IPS-20b (cell line): ENCODE measurements around the gene BMPR1B.

ENCODE experiments used
- H3K27ac ChIP-seq: one replicate; pipeline ENCODE4 v1.5.1; 2013; ENCODE audit warnings: low read length
- H3K27me3 ChIP-seq: 2 replicates; pipeline ENCODE4 v1.6.1; 2013; ENCODE audit warnings: mild to moderate bottlenecking, low read length, inconsistent platforms; ENCODE audit not compliant: insufficient read depth
- H3K36me3 ChIP-seq: 2 replicates; pipeline ENCODE4 v1.6.1; 2013; ENCODE audit warnings: low read depth, mild to moderate bottlenecking, inconsistent platforms, low read length, moderate library complexity; ENCODE audit not compliant: insufficient read depth
- H3K4me1 ChIP-seq: 2 replicates; pipeline ENCODE4 v1.6.1; 2013; ENCODE audit warnings: mild to moderate bottlenecking, control low read depth, inconsistent platforms, low read length, moderate library complexity; ENCODE audit not compliant: insufficient read depth
- H3K4me3 ChIP-seq: 2 replicates; pipeline ENCODE4 v1.5.1; 2013; ENCODE audit warnings: mild to moderate bottlenecking, low read length, inconsistent platforms
- H3K9ac ChIP-seq: 2 replicates; pipeline ENCODE4 v1.6.1; 2013; ENCODE audit warnings: low read depth, mild to moderate bottlenecking, inconsistent platforms, low read length, moderate library complexity
- H3K9me3 ChIP-seq: 2 replicates; pipeline ENCODE4 v1.6.1; 2013; ENCODE audit warnings: mild to moderate bottlenecking, low read depth, low read length, inconsistent platforms; ENCODE audit not compliant: insufficient read depth

The BMPR1B gene

DNA sequence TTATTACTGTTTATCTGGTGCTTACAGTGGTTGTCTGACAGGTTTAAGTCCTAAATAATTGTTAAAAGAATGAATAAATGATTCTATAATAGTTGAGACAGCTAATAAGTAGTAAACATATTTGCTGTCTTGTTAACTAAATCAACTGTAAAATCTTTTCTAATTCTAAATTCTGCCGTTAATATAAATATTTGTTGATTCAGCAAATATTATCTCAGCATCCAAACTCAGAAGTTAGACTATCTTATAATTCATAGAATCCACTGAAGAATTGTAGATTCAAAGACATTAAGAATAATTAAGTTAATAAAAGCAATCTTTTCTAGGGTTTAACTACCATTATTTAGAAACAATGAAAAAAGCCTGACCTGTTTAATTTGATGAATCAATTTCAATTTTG lies 256.3 kb downstream of the BMPR1B start:
- H3K4me1 ChIP-seq: no peaks in the 10 kb centered on the region
- H3K36me3 ChIP-seq: no peaks in the 10 kb centered on the region
- H3K9ac ChIP-seq: no peak overlapping the region
- H3K27ac ChIP-seq: no peak overlapping the region
- no peak overlapping the region for H3K4me3 ChIP-seq
- H3K9me3 ChIP-seq: no peaks in the 10 kb centered on the region
- H3K27me3 ChIP-seq: no peaks in the 10 kb centered on the region

DNA sequence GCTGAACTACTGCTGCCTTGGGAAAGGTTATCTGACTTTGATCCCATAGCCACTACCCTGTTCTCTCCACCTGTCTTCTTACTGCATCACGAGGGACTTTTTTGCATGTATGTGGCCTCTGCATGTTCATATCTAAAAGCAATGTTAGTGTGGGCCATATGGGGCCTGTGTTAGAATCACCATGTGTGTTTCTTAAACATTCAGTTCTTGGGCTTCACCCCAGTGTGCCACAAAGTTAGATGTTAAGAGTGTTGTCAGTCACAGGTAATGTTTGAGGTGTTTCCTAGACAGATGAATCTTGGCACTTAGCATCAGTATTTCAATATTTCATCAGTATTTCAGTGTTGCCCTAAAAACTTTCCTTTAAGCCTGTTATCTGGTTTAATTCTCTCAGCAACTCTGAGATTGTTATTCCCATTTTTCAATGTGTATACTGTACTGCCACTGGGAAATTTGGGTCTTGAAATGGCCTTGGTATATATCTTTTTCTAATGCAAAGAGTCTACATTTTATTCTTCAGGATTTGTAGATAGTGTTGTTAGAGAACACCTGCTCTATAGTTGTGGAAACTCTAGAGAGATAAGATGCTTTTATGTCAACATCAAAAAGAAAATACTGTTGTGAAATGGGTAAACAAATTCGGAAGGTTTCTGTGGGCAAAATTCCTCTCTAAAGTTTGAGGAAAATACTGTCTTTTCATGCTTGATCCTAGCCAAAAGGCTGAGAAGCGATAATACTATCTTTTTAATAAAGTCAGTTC lies 259.7 kb downstream of the BMPR1B start:
- H3K4me1 ChIP-seq: no peaks in the 10 kb centered on the region
- no peaks in the 10 kb centered on the region for H3K9me3 ChIP-seq
- no peaks in the 10 kb centered on the region for H3K27me3 ChIP-seq
- H3K36me3 ChIP-seq: no peaks in the 10 kb centered on the region
- no peak overlapping the region for H3K9ac ChIP-seq
- H3K27ac ChIP-seq: no peak overlapping the region
- H3K4me3 ChIP-seq: no peak overlapping the region

DNA sequence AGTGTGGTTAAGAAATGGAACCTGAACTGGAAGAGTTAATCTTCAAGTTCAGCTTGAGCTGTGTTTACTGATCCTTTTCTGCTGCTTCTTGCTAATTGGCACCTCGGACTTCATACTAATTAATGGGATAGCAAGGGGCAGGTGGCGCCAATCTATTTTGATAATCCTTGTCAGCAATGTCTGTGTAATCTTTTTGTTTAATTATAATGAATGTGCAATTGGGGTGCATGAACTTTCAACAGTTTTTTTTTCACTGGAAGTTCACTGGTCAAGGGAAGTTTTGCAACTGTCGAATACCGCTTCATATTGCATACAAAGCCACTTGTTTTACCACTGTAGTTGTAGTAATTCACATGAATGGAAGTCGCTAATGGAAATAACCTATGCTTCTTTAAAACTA lies 261.0 kb downstream of the BMPR1B start:
- no peak overlapping the region for H3K9ac ChIP-seq
- no peaks in the 10 kb centered on the region for H3K4me1 ChIP-seq

DNA sequence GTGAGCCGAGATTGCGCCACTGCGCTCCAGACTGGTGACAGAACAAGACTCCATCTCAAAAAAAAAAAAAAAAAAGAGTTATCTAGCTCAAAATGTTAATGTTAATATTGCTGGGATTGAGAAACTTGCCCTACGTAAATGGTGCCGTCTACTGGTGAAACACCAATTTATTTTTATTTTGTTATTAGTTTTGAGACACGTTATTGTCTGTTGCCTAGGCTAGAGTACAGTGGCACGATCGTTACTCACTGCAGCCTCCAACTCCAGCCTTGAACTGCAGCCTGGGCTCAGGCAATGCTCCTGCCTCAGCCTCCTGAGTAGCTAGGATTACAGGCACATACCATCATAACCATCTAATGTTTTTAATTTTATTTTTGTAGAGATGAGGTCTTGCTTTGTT lies 262.8 kb downstream of the BMPR1B start:
- Histone ChIP-seq H3K4me3 (no peak overlapping the region), H3K9me3 (no peaks in the 10 kb centered on the region), H3K36me3 (no peaks in the 10 kb centered on the region)

More for the DNA sequence above, 261.0 kb downstream of the BMPR1B start:
- Histone ChIP-seq H3K9me3 (no peaks in the 10 kb centered on the region), H3K36me3 (no peaks in the 10 kb centered on the region), H3K4me3 (no peak overlapping the region), H3K27me3 (no peaks in the 10 kb centered on the region), H3K27ac (no peak overlapping the region)

DNA sequence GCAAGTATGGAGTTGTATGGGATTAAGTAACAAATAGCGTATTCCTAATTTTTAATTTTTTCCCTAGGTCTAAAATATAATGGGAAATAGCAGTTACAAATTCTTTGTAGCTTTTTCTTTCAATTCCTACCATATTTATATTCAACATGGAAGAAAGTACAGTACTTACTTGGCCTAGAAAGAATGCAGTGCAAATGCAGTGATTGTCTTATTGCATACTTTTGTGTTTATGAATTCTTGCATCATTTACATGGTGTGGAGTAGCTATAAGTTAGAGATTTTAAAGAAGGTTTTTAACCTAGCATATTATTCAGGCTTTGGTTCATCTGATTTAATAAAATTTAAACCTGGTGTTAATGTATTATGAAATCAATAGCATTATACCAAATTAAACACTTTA lies 263.3 kb downstream of the BMPR1B start:
- H3K9me3 ChIP-seq: no peaks in the 10 kb centered on the region
- H3K36me3 ChIP-seq: no peaks in the 10 kb centered on the region
- H3K9ac ChIP-seq: no peak overlapping the region
- no peak overlapping the region for H3K27ac ChIP-seq
- H3K4me3 ChIP-seq: no peak overlapping the region
- H3K4me1 ChIP-seq: no peaks in the 10 kb centered on the region
- no peaks in the 10 kb centered on the region for H3K27me3 ChIP-seq

More for the DNA sequence above, 262.8 kb downstream of the BMPR1B start:
- no peak overlapping the region for H3K27ac ChIP-seq
- H3K9ac ChIP-seq: no peak overlapping the region
- no peaks in the 10 kb centered on the region for H3K4me1 ChIP-seq
- no peaks in the 10 kb centered on the region for H3K27me3 ChIP-seq

DNA sequence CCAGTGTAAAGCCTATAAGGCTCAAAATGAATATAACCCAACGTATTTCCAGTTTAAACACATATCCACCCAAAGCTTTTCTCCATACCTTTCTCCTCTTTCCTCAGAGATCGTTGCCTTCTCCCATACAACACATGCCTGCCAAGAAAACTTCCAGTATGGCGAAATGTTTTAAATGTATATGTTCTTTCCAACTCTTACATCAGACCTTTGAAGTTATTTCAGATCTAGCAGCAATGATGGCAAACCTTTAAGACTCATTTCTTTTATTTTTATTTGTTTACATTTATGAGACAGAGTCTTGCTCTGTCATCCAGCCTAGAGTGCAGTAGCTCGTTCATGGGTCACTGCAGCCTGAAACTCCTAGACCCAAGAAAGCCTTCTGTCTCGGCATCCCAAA lies 265.4 kb downstream of the BMPR1B start:
- Histone ChIP-seq H3K4me3 (no peak overlapping the region), H3K4me1 (peaks cover 10% of the 10 kb centered on the region), H3K27ac (no peak overlapping the region), H3K9me3 (no peaks in the 10 kb centered on the region), H3K27me3 (no peaks in the 10 kb centered on the region), H3K36me3 (no peaks in the 10 kb centered on the region), H3K9ac (no peak overlapping the region)

DNA sequence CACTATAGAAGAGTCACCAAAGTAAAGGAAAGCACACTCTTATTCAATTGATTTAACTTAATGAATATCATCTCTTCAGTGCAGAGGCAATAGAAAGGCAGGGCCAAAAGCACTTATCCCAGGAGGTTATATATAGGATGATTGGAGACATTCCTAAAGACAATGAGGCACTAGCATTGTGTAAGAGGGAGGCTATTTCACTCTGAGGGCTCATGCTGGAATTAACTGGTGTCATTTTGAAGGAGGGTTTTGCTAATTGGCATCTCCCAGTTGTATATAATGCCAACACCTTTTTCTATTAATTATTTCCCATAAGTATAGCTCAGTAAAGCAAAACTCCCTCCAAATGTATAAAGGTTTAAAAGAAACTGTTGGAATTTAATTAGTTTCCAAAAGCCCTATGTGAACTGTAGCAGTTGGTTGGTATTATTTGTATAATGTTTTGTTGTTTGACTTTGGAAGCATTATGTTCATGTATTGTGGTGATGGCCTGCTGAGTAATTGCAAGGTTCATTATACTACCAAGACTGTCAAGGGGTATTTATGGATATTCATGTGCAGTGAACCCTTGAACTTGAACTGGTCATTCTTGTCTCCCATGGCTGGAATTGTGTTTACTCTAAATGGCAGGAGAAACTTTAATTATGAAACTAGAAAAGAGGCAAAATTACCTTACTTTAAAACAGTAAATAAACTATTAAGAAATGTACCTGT lies 270.3 kb downstream of the BMPR1B start:
- Histone ChIP-seq H3K9me3 (no peaks in the 10 kb centered on the region; the same call in 1 of the 2 replicates), H3K9ac (no peak overlapping the region), H3K27ac (no peak overlapping the region), H3K36me3 (no peaks in the 10 kb centered on the region), H3K4me1 (peaks cover 14% of the 10 kb centered on the region), H3K27me3 (no peaks in the 10 kb centered on the region), H3K4me3 (no peak overlapping the region)

DNA sequence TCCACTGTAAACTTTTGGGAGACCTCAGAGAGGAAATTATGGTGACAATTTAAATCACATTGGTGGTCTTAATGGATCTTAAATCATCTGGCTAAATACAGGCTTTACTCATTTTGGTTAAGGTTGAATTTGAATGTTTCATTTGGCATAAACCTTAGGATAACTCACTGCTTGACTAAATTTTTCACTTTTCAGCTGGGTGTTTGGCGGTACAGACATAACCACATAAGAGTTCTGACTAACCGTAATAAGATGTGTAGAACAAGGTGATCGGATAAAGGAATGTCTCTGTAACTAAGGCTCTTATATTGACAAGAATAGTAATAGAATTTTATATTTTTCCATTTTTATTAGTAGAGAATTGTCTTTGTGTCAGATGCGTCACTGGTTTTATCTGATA lies 281.0 kb downstream of the BMPR1B start:
- no peak overlapping the region for H3K9ac ChIP-seq
- H3K36me3 ChIP-seq: no peaks in the 10 kb centered on the region
- no peak overlapping the region for H3K27ac ChIP-seq
- H3K4me1 ChIP-seq: no peaks in the 10 kb centered on the region
- H3K27me3 ChIP-seq: no peaks in the 10 kb centered on the region
- H3K9me3 ChIP-seq: no peaks in the 10 kb centered on the region
- H3K4me3 ChIP-seq: no peak overlapping the region

DNA sequence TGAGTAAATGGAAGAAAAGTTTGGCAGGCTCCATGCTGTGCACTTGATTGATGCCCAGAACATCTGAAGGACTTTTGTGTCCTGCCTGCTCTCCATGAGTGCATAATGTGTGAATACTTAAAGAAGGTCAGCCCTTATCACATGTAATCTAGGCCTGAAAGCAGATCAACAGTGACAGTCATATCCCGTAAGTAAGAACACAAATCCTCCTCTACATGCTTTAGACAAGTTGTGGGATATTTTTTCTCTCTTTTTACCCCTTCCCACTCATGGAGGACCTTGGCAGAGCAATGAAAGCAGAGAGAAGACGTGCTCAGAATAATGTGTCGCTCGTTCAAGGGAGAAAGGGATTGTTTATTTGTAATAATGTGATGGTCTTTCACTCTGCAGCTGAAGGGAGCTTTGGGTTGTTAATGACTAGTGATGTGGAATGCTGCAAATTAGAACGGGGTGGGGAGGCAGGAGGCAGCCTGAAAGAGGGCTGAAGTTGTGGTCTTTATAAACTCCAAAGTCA lies 286.6 kb downstream of the BMPR1B start:
- Histone ChIP-seq H3K4me3 (0 out of 2 replicates have a peak overlapping the region, but pooled peaks have one; percentile 12), H3K27me3 (no peaks in the 10 kb centered on the region), H3K9ac (no peak overlapping the region; the same call in 1 of the 2 replicates), H3K27ac (peak overlapping the region; percentile 14), H3K4me1 (peaks cover 16% of the 10 kb centered on the region), H3K9me3 (no peaks in the 10 kb centered on the region), H3K36me3 (no peaks in the 10 kb centered on the region)

DNA sequence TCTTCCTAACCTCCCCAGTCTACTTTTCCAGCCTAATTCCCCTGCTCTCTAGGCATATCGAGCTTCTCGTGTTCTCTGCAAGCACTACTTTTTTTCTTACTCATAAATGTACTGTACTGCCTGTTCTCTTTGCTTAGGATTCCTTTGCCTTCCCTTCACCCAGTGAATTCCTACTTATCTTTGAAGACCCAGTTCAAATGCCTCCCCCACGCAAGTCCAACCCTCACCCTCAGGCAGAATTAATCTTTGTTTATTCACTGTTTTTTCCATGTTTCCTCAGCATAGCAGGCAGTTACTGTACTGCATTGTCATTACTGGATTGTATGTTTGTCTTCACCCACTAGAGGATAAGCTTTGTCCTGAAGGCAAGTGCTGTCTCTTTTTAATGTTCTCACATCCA lies 287.7 kb downstream of the BMPR1B start:
- Histone ChIP-seq H3K9ac (no peak overlapping the region), H3K9me3 (no peaks in the 10 kb centered on the region), H3K27ac (no peak overlapping the region), H3K27me3 (no peaks in the 10 kb centered on the region), H3K4me1 (peaks cover 16% of the 10 kb centered on the region), H3K36me3 (no peaks in the 10 kb centered on the region), H3K4me3 (no peak overlapping the region; the same call in 1 of the 2 replicates)

DNA sequence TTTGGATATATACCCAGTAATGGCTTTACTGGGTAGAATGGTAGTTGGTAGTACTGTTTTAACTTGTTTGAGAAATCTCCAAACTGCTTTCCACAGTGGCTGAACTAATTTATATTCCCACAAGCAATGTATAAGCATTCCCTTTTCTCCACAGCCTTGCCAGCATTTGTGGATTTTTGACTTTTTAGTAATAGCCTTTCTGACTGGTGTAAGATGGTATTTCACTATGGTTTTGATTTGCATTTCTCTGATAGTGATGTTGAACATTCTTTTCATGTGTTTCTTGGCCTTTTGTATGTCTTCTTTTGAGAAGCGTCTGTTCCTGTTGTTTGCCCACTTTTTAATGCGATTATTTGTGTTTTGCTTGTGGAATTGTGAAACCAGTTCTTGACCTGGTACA lies 290.5 kb downstream of the BMPR1B start:
- no peaks in the 10 kb centered on the region for H3K27me3 ChIP-seq
- H3K9me3 ChIP-seq: no peaks in the 10 kb centered on the region
- no peak overlapping the region for H3K27ac ChIP-seq
- no peak overlapping the region for H3K9ac ChIP-seq
- peaks cover 16% of the 10 kb centered on the region for H3K4me1 ChIP-seq
- H3K4me3 ChIP-seq: no peak overlapping the region
- H3K36me3 ChIP-seq: no peaks in the 10 kb centered on the region
